Prostate gland (tissue), 2 donors: ENCODE data around the gene LSS. TPM values are rescaled to one million over a fixed set of nuclear protein-coding genes. Genes with fewer than 3 reads are reported as not detected.

Experiments
- DNase-seq: peaks from one replicate; pipeline ENCODE4 v3.0.0-alpha.2; 2019; ENCODE audit warnings: low spot score
- H3K27ac ChIP-seq, 2 donors: fragments of 200-600 bp; sonication (generic); 2 replicates each; pipeline ENCODE4 v1.5.1; 2017 to 2019
- H3K27me3 ChIP-seq: fragments of 200-600 bp; sonication (generic); replicated peaks from 2 replicates; pipeline ENCODE4 v1.5.1; 2019; ENCODE audit not compliant: insufficient read depth
- H3K36me3 ChIP-seq, 2 donors: fragments of 200-600 bp; sonication (generic); 1 replicate in 1 of 2; 2 replicates in 1 of 2; pipeline versions ENCODE4 v1.5.1 to v1.8.1; 2017 to 2019
- H3K4me1 ChIP-seq: fragments of 200-600 bp; sonication (generic); replicated peaks from 2 replicates; pipeline ENCODE4 v1.5.1; 2019
- H3K4me3 ChIP-seq, 2 donors: fragments of 200-600 bp; sonication (generic); 2 replicates each; pipeline ENCODE4 v1.5.1; 2017 to 2019
- H3K9me3 ChIP-seq: fragments of 200-600 bp; sonication (generic); 2 replicates; pipeline ENCODE4 v1.5.1; 2017
- CTCF ChIP-seq, 4 experiments: fragments of 200-600 bp in 2 of 4; fragments of 450-650 bp in 2 of 4; sonication (generic) in 2 of 4; IDR thresholded peaks; 1 replicate in 3 of 4; 2 replicates in 1 of 4; pipeline ENCODE4 v1.5.1; 2016 to 2019; ENCODE audit warnings: antibody characterized with exemption in 4 of 4, mild to moderate bottlenecking in 2 of 4, moderate library complexity in 2 of 4
- POLR2A ChIP-seq: fragments of 450-650 bp; IDR thresholded peaks from one replicate; pipeline ENCODE4 v1.6.1; 2016; ENCODE audit warnings: antibody characterized with exemption, mild to moderate bottlenecking
- POLR2AphosphoS5 ChIP-seq: sonication (generic); formaldehyde crosslinking; IDR thresholded peaks from one replicate; pipeline ENCODE4 v1.6.1; 2017; ENCODE audit warnings: antibody characterized with exemption
- WGBS: methylation state at CpG from one replicate; pipeline ENCODE4 v1.1.5; 2018; 5-methylcytosine and 5-hydroxymethylcytosine counted together
- intact Hi-C: fragments of 100-400 bp; cut with DNase I; formaldehyde crosslinking; loops from one replicate; pipeline ENCODE4 v1.14.2; 2022
- total RNA-seq, 2 donors: library from RNA; depleted of rRNA; stranded (reverse); fragments of >200 nt; gene quantifications; one replicate each; pipeline ENCODE4 v1.1.0, GENCODE V29; 2016

LSS gene
- total RNA-seq, 2 donors from 2014 or later, result 95.5 to 145 TPM

GRCh38 chr21:46212721-46213484 is 15.7 kb downstream of the LSS start:
- peak overlapping the region in 1 of 2 donors; percentile 0 for H3K27ac ChIP-seq
- no peaks in the 10 kb centered on the region for H3K27me3 ChIP-seq
- H3K9me3 ChIP-seq, result no peaks in the 10 kb centered on the region
- no peaks in the 10 kb centered on the region for H3K4me1 ChIP-seq
- intact Hi-C loops, result no loop called here
- no peak overlapping the region for H3K4me3 ChIP-seq
- no peak for DNase-seq
- peaks cover 0 to 6% of the 10 kb centered on the region in 2 donors for H3K36me3 ChIP-seq
- TF ChIP-seq CTCF (IDR thresholded peaks at IDR 0.05) (no peak), POLR2AphosphoS5 (no peak), POLR2A (no peak)
- WGBS, result 96% methylated on average over 16 of the region's 18 CpGs

DNA sequence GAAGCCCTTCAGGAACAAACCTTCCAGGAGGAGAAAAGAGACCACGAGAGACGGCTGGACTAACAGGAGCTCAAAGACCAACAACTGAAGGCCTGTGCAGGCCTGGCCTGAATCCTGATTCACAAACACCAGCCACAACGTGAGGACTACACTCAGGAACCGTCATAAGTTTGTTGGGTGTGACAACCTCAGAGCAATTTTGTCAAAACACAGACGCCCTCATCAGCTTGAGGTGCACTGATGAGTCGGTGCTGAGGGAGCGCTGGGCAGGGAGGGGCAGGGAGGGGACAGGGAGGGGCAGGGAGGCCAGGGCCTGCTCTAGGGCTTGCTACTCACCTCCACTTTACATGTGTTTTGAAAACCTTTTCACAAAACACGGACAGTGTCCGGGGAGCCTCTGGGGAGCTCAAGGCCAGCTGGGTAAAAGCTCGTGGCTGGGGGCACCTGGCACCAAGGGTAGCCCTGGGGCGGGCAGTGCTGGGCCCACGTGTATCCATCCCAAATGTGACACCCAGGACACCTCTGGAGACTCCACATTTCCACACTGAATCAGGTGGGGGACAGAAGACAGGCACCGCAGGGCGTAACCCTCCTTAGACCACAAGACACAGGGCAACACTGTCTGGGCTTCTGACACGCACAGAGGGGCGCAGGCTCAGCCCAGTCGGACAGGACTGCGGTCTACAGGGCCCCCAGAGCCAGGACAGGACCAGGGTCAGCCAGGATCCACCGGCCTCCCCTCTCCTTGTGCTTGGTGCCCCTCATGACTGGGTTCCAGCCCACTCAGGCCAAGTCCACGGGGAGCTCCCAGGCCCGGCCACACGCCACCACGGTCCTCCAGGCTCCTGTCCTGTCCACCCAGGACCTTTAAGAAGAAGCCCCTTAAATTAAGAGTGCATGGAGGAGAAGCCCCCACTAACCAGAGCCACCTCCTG is 16.5 kb downstream of the LSS start:
- intact Hi-C loops, result no loop called here
- Histone ChIP-seq H3K27ac (peak overlapping the region in 1 of 2 donors; percentile 0), H3K4me1 (no peaks in the 10 kb centered on the region), H3K9me3 (no peaks in the 10 kb centered on the region), H3K27me3 (no peaks in the 10 kb centered on the region), H3K36me3 (peaks cover 0 to 11% of the 10 kb centered on the region in 2 donors), H3K4me3 (no peak overlapping the region)
- 84% methylated on average over 23 of the region's 23 CpGs for WGBS
- DNase-seq, result no peak
- no peak for TF ChIP-seq POLR2A
- no peak for TF ChIP-seq CTCF (IDR thresholded peaks at IDR 0.05)
- no peak for TF ChIP-seq POLR2AphosphoS5

GRCh38 chr21:46211376-46211775 is 17.2 kb downstream of the LSS start:
- TF ChIP-seq POLR2AphosphoS5, result no peak
- no peak for TF ChIP-seq CTCF (IDR thresholded peaks at IDR 0.05)
- no peak for TF ChIP-seq POLR2A
- Histone ChIP-seq H3K4me1 (no peaks in the 10 kb centered on the region), H3K9me3 (no peaks in the 10 kb centered on the region), H3K36me3 (peaks cover 0 to 12% of the 10 kb centered on the region in 2 donors), H3K4me3 (no peak overlapping the region), H3K27ac (no peak overlapping the region), H3K27me3 (no peaks in the 10 kb centered on the region)
- intact Hi-C loops, result no loop called here
- 90% methylated on average over 7 of the region's 7 CpGs for WGBS
- DNase-seq, result no peak

- Histone ChIP-seq H3K4me1 (no peaks in the 10 kb centered on the region), H3K27me3 (no peaks in the 10 kb centered on the region), H3K36me3 (peaks cover 0 to 12% of the 10 kb centered on the region in 2 donors), H3K9me3 (no peaks in the 10 kb centered on the region), H3K27ac (peak overlapping the region in 1 of 2 donors; percentile 41), H3K4me3 (no peak overlapping the region)
- intact Hi-C loops, result no loop called here
- 82% methylated on average over 16 of the region's 16 CpGs for WGBS
- DNase-seq, result no peak
- TF ChIP-seq CTCF (IDR thresholded peaks at IDR 0.05) (no peak), POLR2AphosphoS5 (no peak), POLR2A (no peak)
Observed at GRCh38 chr21:46210378-46211136, 18.0 kb downstream of the LSS start.
